HCT116 (cell line): ENCODE data around the gene ACCSL.

Experiments
- EZH2 ChIP-seq: fragments of 200-600 bp; sonication (generic); IDR thresholded peaks from 2 replicates; pipeline ENCODE4 v1.6.1; 2017; ENCODE audit warnings: antibody characterized with exemption, mixed run types
- EZH2phosphoT487 ChIP-seq: fragments of 200-600 bp; IDR thresholded peaks from 2 replicates; pipeline ENCODE4 v1.6.1; 2018; ENCODE audit warnings: antibody characterized with exemption, borderline replicate concordance
- SIN3A ChIP-seq: IDR thresholded peaks from 2 replicates; pipeline ENCODE4 v1.6.1; 2012; ENCODE audit warnings: low read depth
- SRF ChIP-seq: IDR thresholded peaks from 2 replicates; pipeline ENCODE4 v1.6.1; 2012; ENCODE audit warnings: low read depth
- YY1 ChIP-seq: IDR thresholded peaks from 2 replicates; pipeline ENCODE4 v1.6.1; 2011; ENCODE audit warnings: low read length, low read depth, moderate library complexity, mild to moderate bottlenecking; ENCODE audit not compliant: insufficient replicate concordance; ENCODE audit errors: extremely low read depth
- TF ChIP-seq, protein P1 (sequence below), 3 experiments: fragments of 200-600 bp in 1 of 3; sonication (generic) in 1 of 3; IDR thresholded peaks in 2 of 3; conservative IDR thresholded peaks in 1 of 3; 2 replicates each; pipeline ENCODE4 v1.5.1; 2012 to 2017; ENCODE audit warnings: low read depth in 2 of 3, low read length in 2 of 3, antibody characterized with exemption in 1 of 3, borderline replicate concordance in 1 of 3, control low read depth in 1 of 3, mild to moderate bottlenecking in 1 of 3, mixed read lengths in 1 of 3, mixed run types in 1 of 3, moderate library complexity in 1 of 3; ENCODE audit not compliant: insufficient read depth in 1 of 3

DNA sequence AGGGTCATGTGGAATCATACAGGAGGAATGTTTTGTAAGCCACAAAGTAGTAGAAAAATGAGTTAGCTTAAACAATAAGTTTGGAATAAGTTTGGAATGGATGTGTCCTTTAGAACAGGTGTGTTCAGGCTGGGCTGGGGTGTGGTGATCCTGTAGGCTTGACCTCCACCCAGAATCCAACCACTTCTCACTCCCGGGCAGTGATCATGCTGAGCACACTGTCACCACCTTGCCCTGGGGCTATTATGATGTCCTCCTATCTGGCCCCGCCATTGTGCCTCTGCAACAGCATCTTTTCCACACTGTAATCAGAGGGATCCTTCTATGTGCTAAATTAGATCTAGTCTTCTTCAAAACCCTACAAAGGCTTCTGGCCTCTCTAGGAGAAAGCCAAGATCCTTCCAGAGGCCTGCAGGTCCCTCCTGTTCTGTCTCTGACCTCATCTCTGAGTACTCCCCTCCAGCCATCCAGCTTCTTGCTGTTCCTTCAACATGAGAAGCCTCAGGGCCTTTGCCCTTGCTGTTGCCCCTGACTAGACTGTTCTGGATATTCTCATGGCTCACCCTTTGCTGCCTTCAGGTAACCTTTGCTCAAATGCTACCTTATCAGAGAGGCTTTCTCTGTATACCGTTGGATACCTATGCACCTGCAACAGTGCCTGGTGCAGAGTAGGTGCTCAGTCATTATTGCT, 18.8 kb upstream of the ACCSL start:
- TF ChIP-seq SRF (no peak), EZH2phosphoT487 (no peak), EZH2 (no peak), SIN3A (no peak), YY1 (no peak)
- TF ChIP-seq, protein P1, sequence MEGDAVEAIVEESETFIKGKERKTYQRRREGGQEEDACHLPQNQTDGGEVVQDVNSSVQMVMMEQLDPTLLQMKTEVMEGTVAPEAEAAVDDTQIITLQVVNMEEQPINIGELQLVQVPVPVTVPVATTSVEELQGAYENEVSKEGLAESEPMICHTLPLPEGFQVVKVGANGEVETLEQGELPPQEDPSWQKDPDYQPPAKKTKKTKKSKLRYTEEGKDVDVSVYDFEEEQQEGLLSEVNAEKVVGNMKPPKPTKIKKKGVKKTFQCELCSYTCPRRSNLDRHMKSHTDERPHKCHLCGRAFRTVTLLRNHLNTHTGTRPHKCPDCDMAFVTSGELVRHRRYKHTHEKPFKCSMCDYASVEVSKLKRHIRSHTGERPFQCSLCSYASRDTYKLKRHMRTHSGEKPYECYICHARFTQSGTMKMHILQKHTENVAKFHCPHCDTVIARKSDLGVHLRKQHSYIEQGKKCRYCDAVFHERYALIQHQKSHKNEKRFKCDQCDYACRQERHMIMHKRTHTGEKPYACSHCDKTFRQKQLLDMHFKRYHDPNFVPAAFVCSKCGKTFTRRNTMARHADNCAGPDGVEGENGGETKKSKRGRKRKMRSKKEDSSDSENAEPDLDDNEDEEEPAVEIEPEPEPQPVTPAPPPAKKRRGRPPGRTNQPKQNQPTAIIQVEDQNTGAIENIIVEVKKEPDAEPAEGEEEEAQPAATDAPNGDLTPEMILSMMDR (IDR thresholded peaks at IDR 0.05 in 2 of 3, conservative IDR thresholded peaks at IDR 0.05 in 1 of 3; ENCODE audit: borderline replicate concordance in 1 of 3, insufficient read depth in 1 of 3, low read depth in 2 of 3, low read length in 2 of 3), result no peak
